Smooth muscle cell of trachea (primary cell): Measurements from ENCODE around the gene MTX3. TPM values are rescaled to one million over a fixed set of nuclear protein-coding genes. Genes with fewer than 3 reads are reported as not detected.

Experiments used
- total RNA-seq: library from RNA; depleted of rRNA; stranded (reverse); fragments of >200 nt; gene quantifications from 2 replicates; pipeline ENCODE4 v1.2.1, GENCODE V29; 2014

MTX3 gene, protein sequence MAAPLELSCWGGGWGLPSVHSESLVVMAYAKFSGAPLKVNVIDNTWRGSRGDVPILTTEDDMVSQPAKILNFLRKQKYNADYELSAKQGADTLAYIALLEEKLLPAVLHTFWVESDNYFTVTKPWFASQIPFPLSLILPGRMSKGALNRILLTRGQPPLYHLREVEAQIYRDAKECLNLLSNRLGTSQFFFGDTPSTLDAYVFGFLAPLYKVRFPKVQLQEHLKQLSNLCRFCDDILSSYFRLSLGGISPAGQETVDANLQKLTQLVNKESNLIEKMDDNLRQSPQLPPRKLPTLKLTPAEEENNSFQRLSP
- total RNA-seq = 21.8 and 23.7 TPM in 2 replicates

DNA sequence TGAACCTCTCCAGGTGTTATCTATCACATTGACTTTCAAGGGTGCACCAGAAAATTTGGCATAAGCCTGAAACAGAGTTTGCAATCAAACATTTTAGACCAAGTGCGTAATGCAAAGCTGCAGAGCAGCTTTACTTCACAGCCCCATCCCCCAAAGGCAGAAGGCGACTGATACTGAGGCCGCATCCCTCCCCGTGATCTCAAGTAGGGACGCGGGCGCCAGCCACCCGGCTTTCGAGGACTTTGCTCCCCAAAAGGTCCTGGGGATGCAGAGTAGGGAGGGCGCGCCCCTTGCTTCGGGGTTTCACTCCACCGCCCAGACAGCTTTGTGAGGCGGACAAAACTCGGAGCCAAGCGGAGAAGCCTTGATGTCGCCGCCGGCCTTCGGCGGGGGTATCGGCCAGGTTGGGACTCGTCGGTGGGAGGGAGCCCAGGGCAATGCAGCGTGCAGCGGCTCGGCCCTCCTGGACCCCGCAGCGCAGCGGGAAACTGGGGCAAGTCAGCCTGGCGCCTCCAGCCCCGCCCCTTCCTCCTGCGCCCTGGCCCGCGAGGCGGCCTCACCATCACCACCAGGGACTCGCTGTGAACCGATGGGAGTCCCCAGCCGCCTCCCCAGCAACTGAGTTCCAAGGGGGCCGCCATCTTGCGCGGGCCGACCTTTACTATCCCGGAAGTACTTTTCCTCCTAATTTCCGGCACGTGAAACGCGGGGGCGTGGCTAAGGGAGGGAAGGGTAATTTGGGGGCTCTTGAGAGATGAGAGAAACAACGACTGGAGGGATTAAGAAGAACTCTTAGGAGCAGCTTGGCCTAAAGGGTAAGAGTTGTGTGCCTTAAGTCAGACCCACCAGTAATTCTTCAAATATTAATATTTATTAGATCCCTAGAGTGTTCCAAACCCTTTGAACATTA lies at the start of gene MTX3:
Gene MTX3, minus strand, starts transcription at position 665 of the 910 bp plus-strand sequence. Its CDS starts 24 bp downstream, at position 641.

DNA sequence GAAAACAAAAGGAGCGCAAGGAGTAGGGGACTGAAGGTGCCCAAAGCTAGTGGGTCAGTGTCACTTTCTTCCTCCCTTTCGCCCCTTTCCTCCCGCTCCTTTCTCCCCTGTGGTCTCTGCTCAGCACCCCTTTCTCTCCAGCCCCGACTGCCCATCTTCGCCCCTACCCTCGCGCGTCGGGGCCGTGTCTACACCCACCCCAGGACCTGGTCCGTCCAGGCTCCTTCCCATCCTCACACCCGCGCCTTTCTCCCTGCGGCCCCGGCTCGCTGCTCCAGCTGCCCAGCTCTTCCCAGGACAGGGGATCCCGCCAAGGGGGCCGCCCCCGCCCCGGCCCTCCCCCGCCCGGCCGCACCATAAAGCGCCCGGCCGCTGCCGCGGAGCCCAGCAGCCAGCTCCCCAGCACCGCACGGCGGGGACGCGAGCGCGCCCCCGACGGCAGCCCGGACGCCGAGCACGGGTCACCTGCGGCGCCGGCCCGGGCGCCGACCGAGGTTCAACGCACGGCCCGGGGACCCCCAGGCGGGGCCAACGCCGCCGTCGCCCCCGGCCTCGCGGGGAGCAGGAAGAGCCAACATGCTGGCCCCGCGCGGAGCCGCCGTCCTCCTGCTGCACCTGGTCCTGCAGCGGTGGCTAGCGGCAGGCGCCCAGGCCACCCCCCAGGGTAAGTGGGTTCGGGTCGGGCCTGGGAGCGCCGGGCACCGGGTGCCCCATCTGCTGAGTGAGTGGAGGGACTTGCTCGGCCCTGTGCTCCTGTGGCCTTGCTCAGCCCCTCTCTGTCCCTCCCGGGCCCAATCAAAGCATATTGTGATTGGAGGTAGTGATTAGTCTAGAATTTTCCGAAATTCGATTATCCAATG lies 44.1 kb upstream of the MTX3 start, which contains the start of gene THBS4:
Gene THBS4, plus strand, starts transcription at position 387 of the 860 bp plus-strand sequence. Its CDS starts 190 bp downstream, at position 577.

Other genes starting within 250 kb of the MTX3 start
- gene THBS4, start 44.1 kb upstream of the MTX3 start, total RNA-seq = 0.87 and 11.9 TPM in 2 replicates